ENCODE results near the gene EEFSEC.

EEFSEC gene

GRCh38 chr3:128285967-128286321, 132.7 kb downstream of the EEFSEC start:
- no peak for DNase-seq (ENCODE audit: low read depth in 2 of 2)

- no peak for DNase-seq (ENCODE audit: low read depth in 2 of 2)
Measured at GRCh38 chr3:128286691-128287090, 133.4 kb downstream of the EEFSEC start.

GRCh38 chr3:128287216-128287615, 133.9 kb downstream of the EEFSEC start:
- no peak for DNase-seq (ENCODE audit: low read depth in 2 of 2)

GRCh38 chr3:128289534-128289933, 136.3 kb downstream of the EEFSEC start:
- no peak for DNase-seq (ENCODE audit: low read depth in 2 of 2)

GRCh38 chr3:128290484-128290883, 137.2 kb downstream of the EEFSEC start:
- no peak for DNase-seq (ENCODE audit: low read depth in 2 of 2)

- no peak for DNase-seq (ENCODE audit: low read depth in 2 of 2)
Measured at GRCh38 chr3:128293930-128294329, 140.6 kb downstream of the EEFSEC start.

GRCh38 chr3:128294999-128295468, 141.8 kb downstream of the EEFSEC start:
- no peak for DNase-seq (ENCODE audit: low read depth in 2 of 2)

- DNase-seq (ENCODE audit: low read depth in 2 of 2): no peak
Measured at GRCh38 chr3:128296469-128297251, 143.4 kb downstream of the EEFSEC start.

GRCh38 chr3:128297401-128298138, 144.3 kb downstream of the EEFSEC start:
- DNase-seq (ENCODE audit: low read depth in 2 of 2): no peak

GRCh38 chr3:128301186-128302023, 148.1 kb downstream of the EEFSEC start:
- no peak for DNase-seq (ENCODE audit: low read depth in 2 of 2)

GRCh38 chr3:128306481-128306880, 153.2 kb downstream of the EEFSEC start:
- DNase-seq (ENCODE audit: low read depth in 2 of 2): no peak

GRCh38 chr3:128307029-128307633, 153.8 kb downstream of the EEFSEC start:
- DNase-seq (ENCODE audit: low read depth in 2 of 2): no peak

- no peak for DNase-seq (ENCODE audit: low read depth in 2 of 2)
Measured at GRCh38 chr3:128307781-128308469, 154.6 kb downstream of the EEFSEC start.

GRCh38 chr3:128309026-128309425, 155.7 kb downstream of the EEFSEC start:
- no peak for DNase-seq (ENCODE audit: low read depth in 2 of 2)

- no peak for DNase-seq (ENCODE audit: low read depth in 2 of 2)
Measured at GRCh38 chr3:128310286-128311058, 157.2 kb downstream of the EEFSEC start.

GRCh38 chr3:128311441-128311844, 158.2 kb downstream of the EEFSEC start:
- DNase-seq (ENCODE audit: low read depth in 2 of 2): no peak

GRCh38 chr3:128312271-128312670, 159.0 kb downstream of the EEFSEC start:
- no peak for DNase-seq (ENCODE audit: low read depth in 2 of 2)

- DNase-seq (ENCODE audit: low read depth in 2 of 2): no peak
Measured at GRCh38 chr3:128313071-128313725, 159.9 kb downstream of the EEFSEC start.

- DNase-seq (ENCODE audit: low read depth in 2 of 2): no peak
Measured at GRCh38 chr3:128313935-128314334, 160.7 kb downstream of the EEFSEC start.

- DNase-seq (ENCODE audit: low read depth in 2 of 2): no peak
Measured at GRCh38 chr3:128315313-128315712, 162.0 kb downstream of the EEFSEC start.
